Endothelial cell of umbilical vein (primary cell): Measurements from ENCODE around the gene BCAS3. TPM values are rescaled to one million over a fixed set of nuclear protein-coding genes. Genes with fewer than 3 reads are reported as not detected.

Source experiments
- BruUV-seq: library from RNA; stranded (reverse); fragments of 400-500 nt; replicated peaks from 2 replicates; lab custom pipeline; 2021; lab: Mats Ljungman, UMichigan
- CTCF ChIA-PET: fragments of 300-600, 350-600 bp; sonication (Branson Sonifier 250); formaldehyde crosslinking; loops from one replicate; lab custom pipeline; 2021; ENCODE audit warnings: antibody characterized with exemption, inconsistent platforms; lab: Charles Lee
- POLR2A ChIA-PET: fragments of 300-600, 350-600 bp; sonication (Branson Sonifier 250); formaldehyde crosslinking; loops from one replicate; lab custom pipeline; 2021; ENCODE audit warnings: antibody characterized with exemption, inconsistent platforms; lab: Charles Lee
- DNase-seq: peaks from one replicate; pipeline ENCODE4 v3.0.0-alpha.2; 2011; ENCODE audit warnings: low read depth, low spot score
- FAIRE-seq: peaks from 2 replicates; lab custom pipeline; 2011; peaks lifted over from hg19 to GRCh38; lab: Jason Lieb, UNC
- H2AFZ ChIP-seq: 2 replicates; pipeline ENCODE4 v1.6.0; 2012; ENCODE audit warnings: low read depth, low read length, control low read depth, inconsistent platforms
- H3K27ac ChIP-seq: 2 replicates; pipeline ENCODE4 v1.5.1; 2011; ENCODE audit warnings: low read depth, mild to moderate bottlenecking, control low read depth, low read length, moderate library complexity; ENCODE audit not compliant: insufficient read depth
- H3K27me3 ChIP-seq, 2 experiments: 2 replicates each; pipeline versions ENCODE4 v1.6.0 to v1.6.1; 2011; ENCODE audit warnings: low read length in 2 of 2, mixed read lengths in 1 of 2; ENCODE audit not compliant: control insufficient read depth in 2 of 2, insufficient read depth in 2 of 2
- H3K36me3 ChIP-seq, 2 experiments: 2 replicates in 1 of 2; 3 replicates in 1 of 2; pipeline ENCODE4 v1.5.1; 2011; ENCODE audit warnings: low read length in 2 of 2, mild to moderate bottlenecking in 1 of 2, moderate library complexity in 1 of 2; ENCODE audit not compliant: control insufficient read depth in 2 of 2, insufficient read depth in 2 of 2; ENCODE audit errors: extremely low read depth in 1 of 2
- H3K4me1 ChIP-seq: 3 replicates; pipeline ENCODE4 v1.5.1; 2011; ENCODE audit warnings: mild to moderate bottlenecking, low read length; ENCODE audit not compliant: control insufficient read depth, insufficient read depth; ENCODE audit errors: extremely low read depth
- H3K4me2 ChIP-seq: 2 replicates; pipeline ENCODE4 v1.6.1; 2011; ENCODE audit warnings: low read length, control low read depth, mixed read lengths; ENCODE audit not compliant: insufficient read depth
- H3K4me3 ChIP-seq, 3 experiments: fragments of 200-600 bp in 1 of 3; sonication (generic), shearing (Covaris generic) in 1 of 3; replicated peaks in 1 of 3; 2 replicates each; pipeline ENCODE4 v1.5.1; 2011 to 2016; ENCODE audit warnings: control low read depth in 3 of 3, low read length in 3 of 3, mild to moderate bottlenecking in 2 of 3, inconsistent platforms in 1 of 3, low read depth in 1 of 3, moderate library complexity in 1 of 3; ENCODE audit not compliant: insufficient read depth in 1 of 3
- H3K79me2 ChIP-seq: 2 replicates; pipeline ENCODE4 v1.6.0; 2012; ENCODE audit warnings: low read length, inconsistent platforms; ENCODE audit not compliant: control insufficient read depth, insufficient read depth
- H3K9ac ChIP-seq: replicated peaks from 2 replicates; pipeline ENCODE3; 2011; ENCODE audit warnings: low read length, control low read depth; ENCODE audit not compliant: insufficient read depth; ENCODE audit errors: extremely low read depth
- H3K9me1 ChIP-seq: replicated peaks from 3 replicates; pipeline ENCODE4 v1.6.0; 2011; ENCODE audit warnings: mild to moderate bottlenecking, low read length; ENCODE audit not compliant: control insufficient read depth, insufficient read depth; ENCODE audit errors: extremely low read depth
- H3K9me3 ChIP-seq: replicated peaks from 2 replicates; pipeline ENCODE4 v1.5.1; 2012; ENCODE audit warnings: low read length, inconsistent platforms; ENCODE audit not compliant: control insufficient read depth, insufficient read depth
- H4K20me1 ChIP-seq: replicated peaks from 2 replicates; pipeline ENCODE3; 2011; ENCODE audit warnings: mild to moderate bottlenecking, low read length; ENCODE audit not compliant: control insufficient read depth, insufficient read depth; ENCODE audit errors: extremely low read depth
- EZH2 ChIP-seq: IDR thresholded peaks from 2 replicates; pipeline ENCODE4 v1.6.1; 2012; ENCODE audit warnings: borderline replicate concordance, low read depth, mild to moderate bottlenecking, moderate library complexity, low read length, inconsistent platforms; ENCODE audit not compliant: severe bottlenecking
- FOS ChIP-seq: IDR thresholded peaks from 2 replicates; pipeline ENCODE4 v1.6.1; 2011; ENCODE audit warnings: mild to moderate bottlenecking, low read length, moderate library complexity, borderline replicate concordance; ENCODE audit not compliant: insufficient read depth
- GATA2 ChIP-seq: IDR thresholded peaks from 2 replicates; pipeline ENCODE4 v1.7.0; 2011; ENCODE audit warnings: low read depth, mild to moderate bottlenecking, moderate library complexity, mixed read lengths, low read length; ENCODE audit not compliant: insufficient read length, insufficient read depth
- JUN ChIP-seq: IDR thresholded peaks from 2 replicates; pipeline ENCODE4 v1.6.1; 2011; ENCODE audit warnings: borderline replicate concordance, low read depth; ENCODE audit not compliant: insufficient read length, insufficient read depth
- MYC ChIP-seq: IDR thresholded peaks from one replicate; pipeline ENCODE4 v1.6.1; 2011; ENCODE audit warnings: mild to moderate bottlenecking, low read depth, low read length
- POLR2A ChIP-seq: IDR thresholded peaks from 2 replicates; pipeline ENCODE4 v1.6.1; 2012; ENCODE audit warnings: low read depth, mild to moderate bottlenecking, control low read depth, low read length
- POLR2AphosphoS5 ChIP-seq: IDR thresholded peaks from 2 replicates; pipeline ENCODE4 v1.6.1; 2012; ENCODE audit warnings: low read depth, mild to moderate bottlenecking, control low read depth, low read length, moderate library complexity; ENCODE audit not compliant: insufficient read depth
- dilution Hi-C: fragments of 300-500 bp; cut with MboI; formaldehyde crosslinking; loops from one replicate; pipeline ENCODE4 v1.15.0; 2019; ENCODE audit warnings: low sequenced_read_pairs; ENCODE audit not compliant: extremely low pct_ligation_motif_present
- intact Hi-C: fragments of 100-400 bp; cut with micrococcal nuclease; formaldehyde crosslinking; loops from one replicate; pipeline ENCODE4 v1.10.0; 2022
- polyA plus RNA-seq, 4 experiments: library from polyadenylated mRNA; depleted of rRNA in 3 of 4; stranded (reverse) in 3 of 4; unstranded in 1 of 4; fragments of >200 nt; gene quantifications; 2 replicates each; pipeline versions ENCODE4 v1.2.1 to v1.2.3, GENCODE V29; 2011 to 2012; ENCODE audit warnings: missing spikeins in 1 of 4
- total RNA-seq: library from RNA; stranded (reverse); gene quantifications from 2 replicates; pipeline ENCODE4 v1.2.3, GENCODE V29; 2021
- TF ChIP-seq, protein P1 (sequence below), 2 donors: IDR thresholded peaks; 1 replicate in 1 of 2; 2 replicates in 1 of 2; pipeline ENCODE4 v1.5.1; 2011; ENCODE audit warnings: low read length in 2 of 2, mild to moderate bottlenecking in 2 of 2, moderate library complexity in 2 of 2, control low read depth in 1 of 2, inconsistent platforms in 1 of 2, low read depth in 1 of 2; ENCODE audit not compliant: insufficient read depth in 1 of 2; ENCODE audit errors: extremely low read depth in 1 of 2
- TF ChIP-seq, protein P2 (sequence below): IDR thresholded peaks from 2 replicates; pipeline ENCODE4 v1.6.1; 2011; ENCODE audit not compliant: insufficient read depth, insufficient read length

BCAS3 gene
- total and polyA plus RNA-seq, 2 donors (not counting 3 experiments of a cell fraction or from before 2014, with no cell fraction given), result 8.2 to 16.0 TPM

DNA sequence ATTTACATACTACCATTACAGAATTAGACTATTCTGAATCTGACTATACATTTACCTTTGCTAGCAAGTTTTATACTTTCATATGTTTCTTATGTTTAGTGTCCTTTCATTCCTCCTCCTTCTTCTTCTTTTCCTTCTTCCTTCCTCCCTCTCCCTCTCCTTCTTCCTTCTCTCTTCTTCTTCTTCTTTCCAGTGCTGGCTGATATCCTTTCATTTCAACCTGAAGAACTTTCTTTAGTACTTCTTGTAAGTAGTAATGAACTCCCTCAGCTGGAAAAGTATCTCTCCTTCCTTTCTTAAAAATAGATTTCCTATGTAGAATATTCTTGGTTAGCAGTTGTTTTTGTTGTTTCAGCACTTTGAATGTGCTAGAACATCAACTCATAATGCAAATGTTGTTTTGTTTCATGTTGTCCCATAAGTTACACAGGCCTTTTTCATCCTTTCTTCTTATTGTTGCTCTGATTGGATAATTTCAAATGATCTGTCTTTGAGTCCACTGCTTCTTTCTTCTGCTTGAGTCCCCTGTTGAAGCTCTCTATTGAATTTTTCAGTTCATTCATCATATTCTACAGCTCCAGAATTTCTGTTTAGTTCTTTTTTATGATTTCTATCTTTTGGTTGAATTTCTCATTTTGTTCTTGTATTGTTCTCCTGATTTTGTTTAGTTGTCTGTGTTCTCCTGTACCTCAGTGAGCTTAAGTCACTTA, 759.5 kb downstream of the BCAS3 start:
- POLR2A ChIA-PET, result interaction anchor here (0.6 kb wide), 1 partner anchor 160 kb away, joined by 4 read pairs; no protein-coding TSS in a partner anchor
- no peaks in the 10 kb centered on the region for H3K79me2 ChIP-seq
- no peaks in the 10 kb centered on the region for H3K36me3 ChIP-seq
- TF ChIP-seq FOS (no peak), MYC (no peak), EZH2 (no peak), POLR2A (no peak), JUN (no peak), POLR2AphosphoS5 (no peak), GATA2 (no peak)
- TF ChIP-seq, protein P1, sequence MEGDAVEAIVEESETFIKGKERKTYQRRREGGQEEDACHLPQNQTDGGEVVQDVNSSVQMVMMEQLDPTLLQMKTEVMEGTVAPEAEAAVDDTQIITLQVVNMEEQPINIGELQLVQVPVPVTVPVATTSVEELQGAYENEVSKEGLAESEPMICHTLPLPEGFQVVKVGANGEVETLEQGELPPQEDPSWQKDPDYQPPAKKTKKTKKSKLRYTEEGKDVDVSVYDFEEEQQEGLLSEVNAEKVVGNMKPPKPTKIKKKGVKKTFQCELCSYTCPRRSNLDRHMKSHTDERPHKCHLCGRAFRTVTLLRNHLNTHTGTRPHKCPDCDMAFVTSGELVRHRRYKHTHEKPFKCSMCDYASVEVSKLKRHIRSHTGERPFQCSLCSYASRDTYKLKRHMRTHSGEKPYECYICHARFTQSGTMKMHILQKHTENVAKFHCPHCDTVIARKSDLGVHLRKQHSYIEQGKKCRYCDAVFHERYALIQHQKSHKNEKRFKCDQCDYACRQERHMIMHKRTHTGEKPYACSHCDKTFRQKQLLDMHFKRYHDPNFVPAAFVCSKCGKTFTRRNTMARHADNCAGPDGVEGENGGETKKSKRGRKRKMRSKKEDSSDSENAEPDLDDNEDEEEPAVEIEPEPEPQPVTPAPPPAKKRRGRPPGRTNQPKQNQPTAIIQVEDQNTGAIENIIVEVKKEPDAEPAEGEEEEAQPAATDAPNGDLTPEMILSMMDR (IDR thresholded peaks at IDR 0.05; ENCODE audit: extremely low read depth in 1 of 2, insufficient read depth in 1 of 2, low read depth in 1 of 2, low read length in 2 of 2), result no peak
- TF ChIP-seq, protein P2, sequence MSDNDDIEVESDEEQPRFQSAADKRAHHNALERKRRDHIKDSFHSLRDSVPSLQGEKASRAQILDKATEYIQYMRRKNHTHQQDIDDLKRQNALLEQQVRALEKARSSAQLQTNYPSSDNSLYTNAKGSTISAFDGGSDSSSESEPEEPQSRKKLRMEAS, result no peak
- no peaks in the 10 kb centered on the region for H3K9me1 ChIP-seq
- H4K20me1 ChIP-seq, result no peaks in the 10 kb centered on the region
- no peak for DNase-seq
- intact Hi-C loops, result no loop called here
- peaks cover 10% of the 10 kb centered on the region in 2 experiments for H3K27me3 ChIP-seq
- H3K9ac ChIP-seq, result no peak overlapping the region
- no peaks in the 10 kb centered on the region for H3K9me3 ChIP-seq
- no peak overlapping the region for H3K27ac ChIP-seq
- FAIRE-seq, result no peak
- no TSS peak for BruUV-seq
- no peak overlapping the region for H3K4me3 ChIP-seq
- no peak overlapping the region for H2AFZ ChIP-seq
- no peak overlapping the region for H3K4me2 ChIP-seq
- dilution Hi-C loops, result no loop called here
- no peaks in the 10 kb centered on the region for H3K4me1 ChIP-seq
- CTCF ChIA-PET, result no interaction called here
